ENCODE results near the gene SLC39A3.

DNA sequence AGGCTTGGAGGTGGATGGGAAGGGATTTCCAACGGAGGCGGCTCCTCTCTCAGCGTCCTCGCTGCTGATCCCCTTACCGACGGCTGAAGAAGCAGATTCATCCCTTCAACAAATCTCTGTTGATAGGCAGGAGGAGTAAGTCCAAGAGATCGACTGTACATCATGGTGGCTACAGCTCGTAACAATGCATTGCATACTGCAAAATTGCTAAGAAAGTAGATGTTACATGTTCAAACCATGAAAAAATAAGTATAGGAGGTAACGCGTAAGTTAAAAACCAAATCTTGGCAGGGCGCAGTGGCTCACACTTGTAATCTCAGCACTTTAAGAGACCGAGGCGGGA is 468 bp upstream of the SLC39A3 start:
- TF ChIP-seq SIN3A (conservative IDR thresholded peaks at IDR 0.05 in 1 of 2, IDR thresholded peaks at IDR 0.05 in 1 of 2; ENCODE audit: low read depth in 1 of 2, low read length in 2 of 2) (no peak), EZH2 (IDR thresholded peaks at IDR 0.05; ENCODE audit: low read depth, low read length, severe bottlenecking) (no peak)
- TF ChIP-seq, protein P1, sequence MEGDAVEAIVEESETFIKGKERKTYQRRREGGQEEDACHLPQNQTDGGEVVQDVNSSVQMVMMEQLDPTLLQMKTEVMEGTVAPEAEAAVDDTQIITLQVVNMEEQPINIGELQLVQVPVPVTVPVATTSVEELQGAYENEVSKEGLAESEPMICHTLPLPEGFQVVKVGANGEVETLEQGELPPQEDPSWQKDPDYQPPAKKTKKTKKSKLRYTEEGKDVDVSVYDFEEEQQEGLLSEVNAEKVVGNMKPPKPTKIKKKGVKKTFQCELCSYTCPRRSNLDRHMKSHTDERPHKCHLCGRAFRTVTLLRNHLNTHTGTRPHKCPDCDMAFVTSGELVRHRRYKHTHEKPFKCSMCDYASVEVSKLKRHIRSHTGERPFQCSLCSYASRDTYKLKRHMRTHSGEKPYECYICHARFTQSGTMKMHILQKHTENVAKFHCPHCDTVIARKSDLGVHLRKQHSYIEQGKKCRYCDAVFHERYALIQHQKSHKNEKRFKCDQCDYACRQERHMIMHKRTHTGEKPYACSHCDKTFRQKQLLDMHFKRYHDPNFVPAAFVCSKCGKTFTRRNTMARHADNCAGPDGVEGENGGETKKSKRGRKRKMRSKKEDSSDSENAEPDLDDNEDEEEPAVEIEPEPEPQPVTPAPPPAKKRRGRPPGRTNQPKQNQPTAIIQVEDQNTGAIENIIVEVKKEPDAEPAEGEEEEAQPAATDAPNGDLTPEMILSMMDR (IDR thresholded peaks at IDR 0.05; ENCODE audit: control extremely low read depth in 1 of 3, insufficient read depth in 1 of 3, low read depth in 1 of 3, low read length in 3 of 3) = no peak

Measured in H1 (cell line).